Measurements from ENCODE around the gene SEMA4C.

The SEMA4C gene

DNA sequence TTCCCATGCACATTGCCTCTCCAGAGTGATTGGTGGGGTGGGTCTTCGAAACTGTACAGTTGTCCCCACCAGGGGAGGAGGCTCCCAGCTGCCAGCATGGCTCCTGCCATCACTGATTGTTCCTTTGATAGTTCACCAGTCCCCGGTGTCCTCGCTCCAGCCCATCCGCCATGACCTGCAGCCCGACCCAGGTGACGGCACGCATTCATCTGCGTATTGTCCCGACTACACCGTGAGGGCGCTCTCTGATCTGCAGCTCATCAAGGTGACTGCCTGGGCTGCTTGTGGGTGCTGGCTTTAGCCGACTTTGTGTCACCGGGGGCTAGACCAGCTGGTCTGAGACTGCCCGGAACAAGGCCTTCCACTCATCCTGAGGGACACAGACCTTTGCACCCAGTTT, 41.4 kb downstream of the SEMA4C start:
- no peak overlapping the region for H2BK15ac ChIP-seq (ENCODE audit: low read depth, poor library complexity, severe bottlenecking)
- no peak overlapping the region for H4K91ac ChIP-seq (ENCODE audit: low read length)
- H3K4me1 ChIP-seq (ENCODE audit: control insufficient read depth, insufficient read depth, low read depth, low read length) = peaks cover 15% of the 10 kb centered on the region
- no peak overlapping the region for H3K4me2 ChIP-seq (ENCODE audit: low read length, poor library complexity, severe bottlenecking)
- H2BK120ac ChIP-seq (ENCODE audit: low read depth, low read length) = no peak overlapping the region
- peaks cover 52 to 66% of the 10 kb centered on the region in 2 experiments for H3K36me3 ChIP-seq (ENCODE audit: control insufficient read depth in 1 of 2, insufficient read depth in 2 of 2, low read depth in 1 of 2, low read length in 2 of 2)
- no peak overlapping the region for H2BK5ac ChIP-seq (ENCODE audit: low read depth, low read length, poor library complexity, severe bottlenecking)
- no peaks in the 10 kb centered on the region for H3K27me3 ChIP-seq (ENCODE audit: control insufficient read depth in 1 of 2, insufficient read depth in 1 of 2, low read length in 2 of 2)
- H3K79me1 ChIP-seq (replicated peaks; ENCODE audit: low read length, poor library complexity, severe bottlenecking) = peaks cover 23% of the 10 kb centered on the region
- WGBS = 97% methylated on average over 14 of the region's 14 CpGs
- no peak overlapping the region for H3K14ac ChIP-seq (ENCODE audit: low read length in 2 of 2)
- no peak overlapping the region for H3K23ac ChIP-seq (ENCODE audit: low read length in 2 of 2)
- no peak overlapping the region for H2BK12ac ChIP-seq (ENCODE audit: low read length in 2 of 2)
- H2AK5ac ChIP-seq (ENCODE audit: low read length, severe bottlenecking) = no peak overlapping the region
- no peak overlapping the region for H4K8ac ChIP-seq (ENCODE audit: low read length)
- DNase-seq = no peak
- no peak overlapping the region for H3K4ac ChIP-seq (ENCODE audit: low read depth in 1 of 2, low read length in 2 of 2)
- H3K9ac ChIP-seq (ENCODE audit: low read length) = no peak overlapping the region
- H3K27ac ChIP-seq (ENCODE audit: low read length, poor library complexity, severe bottlenecking) = no peak overlapping the region
- H2AFZ ChIP-seq (ENCODE audit: low read depth, low read length) = no peak overlapping the region
- no peak overlapping the region for H3K18ac ChIP-seq (ENCODE audit: low read depth in 1 of 2, low read length in 2 of 2)
- no peaks in the 10 kb centered on the region for H3K9me3 ChIP-seq (ENCODE audit: control insufficient read depth, low read length)
- H3K4me3 ChIP-seq (ENCODE audit: insufficient read depth in 1 of 2, low read depth in 1 of 2, low read length in 2 of 2) = no peak overlapping the region

- H3K18ac ChIP-seq (ENCODE audit: low read depth in 1 of 2, low read length in 2 of 2) = no peak overlapping the region
- no peak for DNase-seq
- H3K4me1 ChIP-seq (ENCODE audit: control insufficient read depth, insufficient read depth, low read depth, low read length) = peaks cover 5% of the 10 kb centered on the region
- H2BK120ac ChIP-seq (ENCODE audit: low read depth, low read length) = no peak overlapping the region
- H3K9me3 ChIP-seq (ENCODE audit: control insufficient read depth, low read length) = no peaks in the 10 kb centered on the region
- no peak overlapping the region for H3K4me2 ChIP-seq (ENCODE audit: low read length, poor library complexity, severe bottlenecking)
- no peak overlapping the region for H2BK5ac ChIP-seq (ENCODE audit: low read depth, low read length, poor library complexity, severe bottlenecking)
- no peaks in the 10 kb centered on the region for H3K27me3 ChIP-seq (ENCODE audit: control insufficient read depth in 1 of 2, insufficient read depth in 1 of 2, low read length in 2 of 2)
- H3K14ac ChIP-seq (ENCODE audit: low read length in 2 of 2) = no peak overlapping the region
- H3K36me3 ChIP-seq (ENCODE audit: control insufficient read depth in 1 of 2, insufficient read depth in 2 of 2, low read depth in 1 of 2, low read length in 2 of 2) = peaks cover 41 to 59% of the 10 kb centered on the region in 2 experiments
- WGBS = 98% methylated on average over 22 of the region's 22 CpGs
- no peak overlapping the region for H2BK15ac ChIP-seq (ENCODE audit: low read depth, poor library complexity, severe bottlenecking)
- H2AFZ ChIP-seq (ENCODE audit: low read depth, low read length) = no peak overlapping the region
- H3K4me3 ChIP-seq (ENCODE audit: insufficient read depth in 1 of 2, low read depth in 1 of 2, low read length in 2 of 2) = no peak overlapping the region
- no peak overlapping the region for H3K4ac ChIP-seq (ENCODE audit: low read depth in 1 of 2, low read length in 2 of 2)
- no peak overlapping the region for H2BK12ac ChIP-seq (ENCODE audit: low read length in 2 of 2)
- H3K79me1 ChIP-seq (replicated peaks; ENCODE audit: low read length, poor library complexity, severe bottlenecking) = peaks cover 33% of the 10 kb centered on the region
- H3K27ac ChIP-seq (ENCODE audit: low read length, poor library complexity, severe bottlenecking) = no peak overlapping the region
- no peak overlapping the region for H2AK5ac ChIP-seq (ENCODE audit: low read length, severe bottlenecking)
- H4K91ac ChIP-seq (ENCODE audit: low read length) = no peak overlapping the region
- H3K9ac ChIP-seq (ENCODE audit: low read length) = no peak overlapping the region
- H4K8ac ChIP-seq (ENCODE audit: low read length) = no peak overlapping the region
- H3K23ac ChIP-seq (ENCODE audit: low read length in 2 of 2) = no peak overlapping the region
Observed at GRCh38 chr2:96826546-96827278, 43.2 kb downstream of the SEMA4C start.

DNA sequence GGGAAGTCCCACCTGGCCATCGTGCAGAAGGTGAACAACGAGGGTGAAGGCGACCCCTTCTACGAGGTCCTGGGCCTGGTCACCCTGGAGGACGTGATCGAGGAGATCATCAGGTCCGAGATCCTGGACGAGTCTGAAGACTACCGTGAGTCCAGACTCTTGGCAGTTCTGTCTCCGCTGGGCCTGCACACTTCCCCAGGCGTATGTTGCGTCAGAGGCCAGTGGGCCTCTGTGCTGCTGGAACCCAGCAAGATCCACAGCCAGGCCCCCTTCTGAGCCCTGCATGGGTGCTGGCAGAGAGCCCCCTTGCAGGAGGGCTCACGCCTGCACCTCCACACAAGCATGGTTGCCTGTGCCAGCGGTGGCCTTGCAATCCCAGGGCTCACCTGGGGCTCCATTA, 44.8 kb downstream of the SEMA4C start:
- Histone ChIP-seq H3K4me1 (ENCODE audit: control insufficient read depth, insufficient read depth, low read depth, low read length) (peaks cover 5% of the 10 kb centered on the region), H2BK5ac (ENCODE audit: low read depth, low read length, poor library complexity, severe bottlenecking) (no peak overlapping the region), H3K4ac (ENCODE audit: low read depth in 1 of 2, low read length in 2 of 2) (no peak overlapping the region), H3K4me2 (ENCODE audit: low read length, poor library complexity, severe bottlenecking) (no peak overlapping the region), H2BK12ac (ENCODE audit: low read length in 2 of 2) (no peak overlapping the region), H2BK15ac (ENCODE audit: low read depth, poor library complexity, severe bottlenecking) (no peak overlapping the region), H3K36me3 (ENCODE audit: control insufficient read depth in 1 of 2, insufficient read depth in 2 of 2, low read depth in 1 of 2, low read length in 2 of 2) (peaks cover 26 to 57% of the 10 kb centered on the region in 2 experiments), H3K9me3 (ENCODE audit: control insufficient read depth, low read length) (no peaks in the 10 kb centered on the region), H3K79me1 (replicated peaks; ENCODE audit: low read length, poor library complexity, severe bottlenecking) (peaks cover 44% of the 10 kb centered on the region), H2BK120ac (ENCODE audit: low read depth, low read length) (no peak overlapping the region), H4K8ac (ENCODE audit: low read length) (no peak overlapping the region), H3K9ac (ENCODE audit: low read length) (no peak overlapping the region), H3K27ac (ENCODE audit: low read length, poor library complexity, severe bottlenecking) (no peak overlapping the region), H2AK5ac (ENCODE audit: low read length, severe bottlenecking) (no peak overlapping the region), H3K27me3 (ENCODE audit: control insufficient read depth in 1 of 2, insufficient read depth in 1 of 2, low read length in 2 of 2) (no peaks in the 10 kb centered on the region), H3K4me3 (ENCODE audit: insufficient read depth in 1 of 2, low read depth in 1 of 2, low read length in 2 of 2) (no peak overlapping the region), H2AFZ (ENCODE audit: low read depth, low read length) (no peak overlapping the region), H3K18ac (ENCODE audit: low read depth in 1 of 2, low read length in 2 of 2) (no peak overlapping the region), H3K23ac (ENCODE audit: low read length in 2 of 2) (no peak overlapping the region), H4K91ac (ENCODE audit: low read length) (no peak overlapping the region), H3K14ac (ENCODE audit: low read length in 2 of 2) (no peak overlapping the region)
- DNase-seq = no peak
- 97% methylated on average over 14 of the region's 14 CpGs for WGBS

DNA sequence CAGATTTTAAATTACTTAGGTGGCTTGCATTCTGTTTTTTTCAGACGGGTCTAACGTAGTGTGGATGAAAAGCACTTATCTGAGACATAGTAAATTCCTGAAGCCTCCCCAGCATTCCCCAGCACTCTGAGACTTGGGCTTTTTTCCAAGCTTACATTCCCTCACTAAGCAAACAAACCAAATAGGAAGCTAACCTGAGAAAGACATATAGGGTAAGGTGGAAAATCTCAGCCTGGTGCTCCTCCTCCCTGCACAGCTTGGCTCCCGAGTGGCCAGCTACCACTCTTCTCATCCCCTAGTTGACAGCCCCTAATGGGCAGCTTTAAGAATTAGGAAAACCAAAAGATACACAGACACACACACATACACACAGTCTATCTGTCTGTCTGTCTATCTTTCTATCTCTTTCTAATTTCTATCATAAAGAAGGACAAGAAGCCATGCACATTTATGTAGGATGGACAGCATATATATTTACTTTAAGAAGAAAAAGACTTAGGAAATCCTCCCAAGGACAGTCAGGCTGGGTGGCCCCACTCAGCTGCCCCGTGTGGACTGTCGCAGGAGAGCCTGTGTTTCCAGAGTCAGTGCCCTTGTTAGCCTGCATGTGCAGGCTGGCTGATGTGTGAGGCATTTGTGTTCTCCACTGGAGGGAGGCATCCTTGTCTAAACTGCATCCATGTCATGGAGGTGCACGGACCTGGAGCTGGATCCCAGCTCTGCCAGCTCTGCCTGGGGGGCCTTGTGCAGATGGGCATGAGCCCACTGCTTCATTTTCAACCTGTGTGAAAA, 45.6 kb downstream of the SEMA4C start:
- 71% methylated on average over 6 of the region's 6 CpGs for WGBS
- H3K4ac ChIP-seq (ENCODE audit: low read depth in 1 of 2, low read length in 2 of 2) = no peak overlapping the region
- H3K9ac ChIP-seq (ENCODE audit: low read length) = no peak overlapping the region
- H2BK120ac ChIP-seq (ENCODE audit: low read depth, low read length) = no peak overlapping the region
- DNase-seq = no peak
- H4K8ac ChIP-seq (ENCODE audit: low read length) = no peak overlapping the region
- no peaks in the 10 kb centered on the region for H3K27me3 ChIP-seq (ENCODE audit: control insufficient read depth in 1 of 2, insufficient read depth in 1 of 2, low read length in 2 of 2)
- H3K9me3 ChIP-seq (ENCODE audit: control insufficient read depth, low read length) = no peaks in the 10 kb centered on the region
- H2BK15ac ChIP-seq (ENCODE audit: low read depth, poor library complexity, severe bottlenecking) = no peak overlapping the region
- H2AFZ ChIP-seq (ENCODE audit: low read depth, low read length) = no peak overlapping the region
- H3K14ac ChIP-seq (ENCODE audit: low read length in 2 of 2) = no peak overlapping the region
- no peak overlapping the region for H3K27ac ChIP-seq (ENCODE audit: low read length, poor library complexity, severe bottlenecking)
- peaks cover 6% of the 10 kb centered on the region for H3K4me1 ChIP-seq (ENCODE audit: control insufficient read depth, insufficient read depth, low read depth, low read length)
- no peak overlapping the region for H3K4me2 ChIP-seq (ENCODE audit: low read length, poor library complexity, severe bottlenecking)
- peaks cover 49% of the 10 kb centered on the region for H3K79me1 ChIP-seq (replicated peaks; ENCODE audit: low read length, poor library complexity, severe bottlenecking)
- H3K36me3 ChIP-seq (ENCODE audit: control insufficient read depth in 1 of 2, insufficient read depth in 2 of 2, low read depth in 1 of 2, low read length in 2 of 2) = peaks cover 18 to 56% of the 10 kb centered on the region in 2 experiments
- H2BK12ac ChIP-seq (ENCODE audit: low read length in 2 of 2) = no peak overlapping the region
- H2AK5ac ChIP-seq (ENCODE audit: low read length, severe bottlenecking) = no peak overlapping the region
- no peak overlapping the region for H4K91ac ChIP-seq (ENCODE audit: low read length)
- H3K4me3 ChIP-seq (ENCODE audit: insufficient read depth in 1 of 2, low read depth in 1 of 2, low read length in 2 of 2) = no peak overlapping the region
- H2BK5ac ChIP-seq (ENCODE audit: low read depth, low read length, poor library complexity, severe bottlenecking) = no peak overlapping the region
- H3K23ac ChIP-seq (ENCODE audit: low read length in 2 of 2) = no peak overlapping the region
- H3K18ac ChIP-seq (ENCODE audit: low read depth in 1 of 2, low read length in 2 of 2) = no peak overlapping the region
